D721Med (cell line): ENCODE results near the gene TRAPPC5.

ENCODE experiments used
- DNase-seq: peaks from one replicate; pipeline ENCODE4 v3.0.0; 2011; ENCODE audit warnings: low spot score; ENCODE audit not compliant: insufficient read length
- FAIRE-seq: peaks from 2 replicates; lab custom pipeline; 2011; peaks lifted over from hg19 to GRCh38; lab: Jason Lieb, UNC
- CTCF ChIP-seq: IDR thresholded peaks from 2 replicates; pipeline ENCODE4 v1.5.1; 2012; ENCODE audit warnings: mild to moderate bottlenecking, control low read depth; ENCODE audit not compliant: insufficient read depth; ENCODE audit errors: missing control alignments

TRAPPC5 gene

DNA sequence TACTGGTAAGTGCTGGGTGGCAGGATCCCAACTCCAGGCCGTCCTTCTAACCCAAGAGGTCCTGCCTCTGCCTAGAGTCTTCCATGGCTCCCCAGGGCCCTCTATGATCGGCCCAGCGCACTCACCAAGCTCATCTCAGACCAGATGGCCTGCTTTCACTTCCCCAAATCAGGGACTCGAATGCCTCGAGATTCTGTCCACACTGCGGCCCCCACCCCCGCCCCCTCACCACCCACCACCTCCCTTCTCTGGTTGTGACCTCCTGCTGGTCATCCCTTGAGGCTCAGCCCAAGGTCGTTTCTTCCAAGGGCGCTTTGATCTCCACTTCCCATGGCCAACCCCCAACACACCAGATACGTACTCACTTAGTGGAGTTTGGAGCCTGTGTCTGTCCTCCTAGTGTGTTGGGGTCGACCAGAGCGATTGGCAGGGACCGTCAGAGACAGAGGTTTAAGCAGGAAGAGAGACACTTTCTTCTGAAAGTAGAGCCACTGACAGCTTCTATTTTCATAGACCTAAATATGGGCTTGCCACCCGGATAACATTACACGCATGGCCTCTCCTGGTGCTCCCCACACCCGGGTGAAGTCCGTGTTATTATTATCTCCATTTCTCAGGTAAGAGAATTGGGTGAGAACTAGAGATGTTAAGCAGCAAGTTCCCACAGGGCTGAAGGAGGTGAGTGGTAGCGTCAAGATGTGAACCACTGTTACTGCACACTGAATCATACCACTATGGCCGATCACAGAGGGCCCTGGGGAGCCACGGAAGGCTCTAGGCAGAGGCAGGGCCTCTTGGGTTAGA is 21.2 kb downstream of the TRAPPC5 start, which contains the start of gene FCER2:
TSS of gene FCER2 (minus strand) at position 478 of the 804 bp plus-strand sequence. CDS start 2,371 bp downstream, outside the sequence.
- TF ChIP-seq CTCF: no peak

GRCh38 chr19:7703332-7703731 is 22.7 kb downstream of the TRAPPC5 start:
- DNase-seq (no peak), FAIRE-seq (no peak)
- TF ChIP-seq CTCF: no peak

More for the DNA sequence above, 21.2 kb downstream of the TRAPPC5 start, which contains the start of gene FCER2:
- no peak for DNase-seq
- FAIRE-seq: no peak

- no peak for DNase-seq
- TF ChIP-seq CTCF: no peak
- no peak for FAIRE-seq
Observed at GRCh38 chr19:7704280-7705060, 23.8 kb downstream of the TRAPPC5 start.

DNA sequence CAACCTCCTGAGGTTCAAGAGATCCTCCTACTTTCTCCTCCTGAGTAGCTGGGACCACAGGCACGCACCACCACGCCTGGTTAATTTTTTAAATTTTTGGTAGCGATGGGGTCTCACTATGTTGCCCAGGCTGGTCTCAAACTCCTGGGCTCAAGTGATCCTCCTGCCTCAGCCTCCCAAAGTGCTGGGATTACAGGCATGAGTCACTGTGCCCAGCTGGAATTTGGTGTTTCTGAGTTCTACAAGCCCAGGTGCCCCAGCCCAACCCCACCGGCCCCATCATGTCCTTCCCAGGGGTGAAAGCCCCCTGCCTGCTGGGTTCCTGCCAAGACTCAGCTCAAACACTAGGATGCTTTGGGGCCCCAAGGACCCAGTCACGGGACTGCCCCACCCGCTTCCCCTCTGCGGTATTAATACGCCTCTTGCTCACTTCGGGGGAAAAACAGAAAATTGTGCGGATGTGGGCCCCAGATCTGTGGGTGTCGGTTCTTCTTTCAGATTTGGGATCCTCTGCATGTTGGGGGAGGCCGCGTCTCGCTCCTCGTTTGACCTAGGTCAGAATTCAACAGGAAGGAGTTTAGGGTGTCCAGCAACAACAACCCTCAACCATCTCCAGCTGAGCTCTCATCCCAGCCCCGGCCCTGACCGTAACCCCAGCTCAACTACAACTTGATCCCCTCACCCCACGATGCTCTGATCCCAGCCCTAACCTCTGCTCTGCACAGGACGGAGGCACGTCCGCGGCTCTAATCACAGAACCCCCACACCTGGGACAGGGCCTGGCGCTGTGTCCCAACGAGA is 25.0 kb downstream of the TRAPPC5 start:
- no peak for DNase-seq
- FAIRE-seq: no peak
- TF ChIP-seq CTCF: no peak

DNA sequence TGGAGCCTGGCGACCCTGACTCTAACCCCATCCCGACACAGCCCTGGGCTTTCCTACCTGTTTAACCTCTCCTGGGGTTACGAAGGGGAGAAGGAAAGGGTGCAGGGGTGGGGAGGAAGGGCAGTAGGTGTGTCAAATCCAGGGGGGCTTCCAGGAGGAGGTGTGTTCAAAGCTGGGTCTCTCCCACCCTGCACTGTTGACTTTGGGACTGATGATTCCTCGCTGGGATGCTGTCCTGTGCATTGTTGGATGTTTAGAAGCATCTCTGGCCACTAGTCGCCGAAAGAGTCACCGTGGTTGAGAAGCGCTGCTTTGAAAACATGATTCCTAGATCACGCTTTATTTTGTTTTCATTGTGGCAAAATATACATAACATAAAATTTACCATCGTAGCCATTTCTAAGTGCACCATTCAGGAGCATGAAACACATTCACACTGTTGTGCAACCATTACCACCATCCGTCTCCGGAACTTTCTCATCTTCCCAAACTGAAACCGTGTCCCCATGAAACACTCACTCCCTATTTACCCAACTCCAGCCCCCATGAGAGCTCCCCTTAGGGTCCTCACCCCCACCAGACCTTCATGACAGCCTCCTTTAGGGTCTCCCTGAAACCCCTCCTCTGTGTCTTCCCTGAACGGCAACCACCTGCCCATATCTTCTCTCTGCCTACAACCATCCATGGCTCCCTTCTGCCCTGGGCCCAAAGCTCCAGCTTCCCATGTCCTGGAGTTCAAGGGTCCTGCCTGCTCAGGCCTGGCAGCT is 25.7 kb downstream of the TRAPPC5 start:
- no peak for TF ChIP-seq CTCF
- no peak for FAIRE-seq
- no peak for DNase-seq

- FAIRE-seq (no peak), DNase-seq (no peak)
- no peak for TF ChIP-seq CTCF
Observed at GRCh38 chr19:7706955-7707456, 26.4 kb downstream of the TRAPPC5 start.
